Measurements from ENCODE around the gene ZNF688.
A peak's percentile ranks its signal among the peaks of the same experiment; 100 is the strongest.
"Not testable (repeated sequence)": the region's sequence is repeated elsewhere in the genome, so short reads cannot be mapped to it uniquely, and the experiment has no call there.

The ZNF688 gene

GRCh38 chr16:30532285-30533145 is 39.0 kb downstream of the ZNF688 start:
- no peak for DNase-seq

DNA sequence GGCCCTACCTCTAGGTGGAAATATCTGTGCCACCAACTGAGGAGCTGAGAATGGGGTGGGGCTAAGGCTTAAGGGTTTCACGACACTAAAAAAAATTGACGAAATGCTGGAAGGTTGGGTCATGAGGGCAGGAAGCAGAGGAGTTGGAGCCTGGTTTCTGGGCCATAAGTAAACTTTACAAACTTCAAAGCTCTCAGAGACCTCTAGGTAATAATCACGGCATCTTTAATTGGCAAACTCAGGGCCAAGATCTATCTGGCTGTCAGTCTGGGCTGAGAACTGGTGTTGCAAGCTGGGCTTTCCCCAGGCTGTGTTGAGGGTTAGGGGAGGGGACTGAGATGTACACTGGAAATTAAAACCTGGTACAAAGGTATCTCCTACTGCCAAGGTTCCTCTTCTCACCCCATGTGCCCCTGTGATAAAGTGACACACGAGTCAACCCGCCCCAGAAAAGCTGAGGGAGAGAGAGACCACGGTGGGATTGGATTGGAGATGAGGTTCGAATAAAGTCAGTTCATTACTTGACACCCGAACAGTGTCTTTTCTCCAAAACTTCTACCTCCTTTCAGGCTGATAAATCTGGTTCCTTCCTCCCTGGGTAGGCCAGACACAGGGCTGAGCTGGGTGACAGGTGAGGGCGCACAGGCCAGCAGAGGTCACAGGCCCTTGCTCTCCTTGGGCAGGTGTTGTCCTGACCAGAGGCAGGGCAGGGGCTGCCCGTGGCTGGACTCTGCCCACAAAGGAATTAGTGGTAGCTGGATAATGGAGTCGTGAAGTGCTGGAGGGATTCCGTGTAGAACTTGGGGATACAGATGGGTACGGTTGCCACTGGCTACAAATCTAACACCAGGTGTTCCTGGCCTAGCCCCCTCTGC is 41.1 kb downstream of the ZNF688 start:
- DNase-seq, result no peak

DNA sequence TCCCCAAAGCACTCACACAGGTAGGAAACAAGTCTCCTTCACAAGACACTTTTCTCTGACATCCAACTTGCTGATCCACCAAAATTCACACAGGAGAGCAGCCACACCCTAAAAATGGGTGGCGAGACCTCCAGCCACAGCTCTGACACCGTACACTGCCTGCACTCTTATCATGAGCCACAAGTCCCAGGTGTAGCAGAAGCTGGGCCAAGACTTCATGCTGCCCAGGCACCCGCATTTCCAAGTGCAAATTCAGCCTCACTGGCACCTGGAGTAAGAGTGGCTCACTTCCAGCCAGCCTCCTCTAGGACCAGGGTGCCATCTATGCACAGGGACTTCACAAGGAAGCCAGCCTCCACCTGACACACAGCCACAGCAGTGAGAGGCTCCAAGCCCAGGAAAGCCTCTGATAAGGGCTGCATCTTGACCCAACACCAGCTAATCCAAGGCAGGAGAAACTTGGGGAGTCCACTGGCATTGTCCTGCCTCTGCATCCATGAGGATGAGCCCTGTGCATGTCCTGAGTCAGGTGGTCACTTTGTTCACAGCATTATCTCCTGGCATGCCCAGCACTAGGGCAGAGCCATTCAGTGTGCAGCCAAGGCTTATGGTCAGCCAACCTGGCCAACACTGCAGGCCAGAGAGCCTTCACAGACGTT is 42.6 kb downstream of the ZNF688 start:
- DNase-seq, result no peak

DNA sequence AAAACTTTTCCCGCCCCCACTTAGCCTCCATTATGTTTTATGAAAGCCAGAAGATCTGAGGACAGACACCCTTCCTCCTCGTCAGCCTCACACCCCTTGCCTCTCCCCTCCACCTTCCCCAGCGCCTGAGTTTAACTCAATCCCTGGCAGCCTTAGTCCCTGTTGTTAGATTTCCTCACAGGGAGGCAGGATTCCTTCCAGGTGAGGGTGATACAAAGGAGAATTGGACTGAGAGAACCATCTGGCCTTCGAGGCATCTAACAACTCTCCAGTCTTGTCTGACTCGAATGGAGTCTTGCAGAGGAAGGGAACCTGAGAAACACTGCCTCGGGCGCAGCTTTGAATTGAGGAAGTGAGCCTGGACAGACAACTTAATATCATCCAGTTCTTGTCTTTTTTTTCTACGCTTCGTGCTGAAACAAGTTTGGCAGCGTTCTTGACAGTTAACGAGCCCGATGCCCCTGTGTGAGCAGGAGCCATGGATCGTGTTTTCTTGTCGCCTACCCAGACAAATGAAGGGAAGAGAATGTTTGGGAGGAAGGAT is 43.8 kb downstream of the ZNF688 start:
- no peak for DNase-seq

- peak; percentile 88 for DNase-seq
Measured at GRCh38 chr16:30526823-30527634, 44.5 kb downstream of the ZNF688 start.

DNA sequence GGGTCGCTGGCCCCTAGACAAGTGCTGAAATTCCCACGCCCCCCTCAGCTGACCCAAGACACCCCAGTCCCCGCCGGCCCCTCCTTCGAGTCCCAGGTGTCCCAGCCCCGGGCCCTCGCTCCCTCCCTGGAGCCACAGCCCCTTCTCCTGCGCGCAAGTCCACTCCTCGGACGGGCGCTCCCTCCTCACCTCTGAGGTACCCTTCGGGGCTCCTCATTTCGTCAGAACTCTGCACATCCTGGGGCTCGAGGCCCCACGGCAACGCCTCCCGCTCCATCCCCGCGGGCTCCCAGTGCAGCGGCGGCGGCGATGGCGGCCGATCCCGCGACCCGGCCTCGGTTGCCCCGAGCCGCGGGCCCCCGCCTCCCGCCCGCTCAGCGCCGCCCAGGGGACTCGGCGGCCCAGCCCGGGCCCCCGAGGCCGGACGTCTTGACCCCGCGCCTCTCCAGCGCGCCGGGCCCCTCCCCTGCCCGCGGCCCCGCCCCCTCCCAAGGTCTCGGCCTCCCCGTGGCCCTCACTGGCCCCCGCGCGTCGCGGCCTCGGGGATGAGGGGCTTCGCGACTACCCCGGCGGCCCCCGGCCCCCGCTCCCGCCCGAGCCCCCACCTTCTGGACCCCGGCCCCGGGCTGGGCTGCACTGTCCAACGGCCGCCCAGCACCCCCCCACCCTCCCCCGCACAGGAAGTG is 45.2 kb downstream of the ZNF688 start, which contains the start of gene ZNF768:
TSS of gene ZNF768 (minus strand) at position 430 of the 686 bp plus-strand sequence. CDS start at position 277, 153 bp downstream.
- DNase-seq, result peak; percentile 31

DNA sequence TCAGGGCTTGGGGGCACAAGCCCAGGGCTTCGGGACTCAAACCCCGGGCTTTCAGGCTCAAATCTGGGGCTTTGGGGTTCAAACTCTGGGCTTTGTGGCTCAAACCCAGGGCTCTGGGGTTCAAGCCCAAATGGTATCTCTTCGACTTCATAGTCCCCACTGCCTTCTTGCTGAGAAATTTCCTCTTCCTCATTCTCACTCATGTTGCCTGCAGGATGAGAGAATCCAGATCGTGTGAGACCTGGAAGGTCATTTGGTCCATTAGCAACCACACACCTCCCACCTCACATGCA is 45.7 kb downstream of the ZNF688 start:
- no peak for DNase-seq

DNA sequence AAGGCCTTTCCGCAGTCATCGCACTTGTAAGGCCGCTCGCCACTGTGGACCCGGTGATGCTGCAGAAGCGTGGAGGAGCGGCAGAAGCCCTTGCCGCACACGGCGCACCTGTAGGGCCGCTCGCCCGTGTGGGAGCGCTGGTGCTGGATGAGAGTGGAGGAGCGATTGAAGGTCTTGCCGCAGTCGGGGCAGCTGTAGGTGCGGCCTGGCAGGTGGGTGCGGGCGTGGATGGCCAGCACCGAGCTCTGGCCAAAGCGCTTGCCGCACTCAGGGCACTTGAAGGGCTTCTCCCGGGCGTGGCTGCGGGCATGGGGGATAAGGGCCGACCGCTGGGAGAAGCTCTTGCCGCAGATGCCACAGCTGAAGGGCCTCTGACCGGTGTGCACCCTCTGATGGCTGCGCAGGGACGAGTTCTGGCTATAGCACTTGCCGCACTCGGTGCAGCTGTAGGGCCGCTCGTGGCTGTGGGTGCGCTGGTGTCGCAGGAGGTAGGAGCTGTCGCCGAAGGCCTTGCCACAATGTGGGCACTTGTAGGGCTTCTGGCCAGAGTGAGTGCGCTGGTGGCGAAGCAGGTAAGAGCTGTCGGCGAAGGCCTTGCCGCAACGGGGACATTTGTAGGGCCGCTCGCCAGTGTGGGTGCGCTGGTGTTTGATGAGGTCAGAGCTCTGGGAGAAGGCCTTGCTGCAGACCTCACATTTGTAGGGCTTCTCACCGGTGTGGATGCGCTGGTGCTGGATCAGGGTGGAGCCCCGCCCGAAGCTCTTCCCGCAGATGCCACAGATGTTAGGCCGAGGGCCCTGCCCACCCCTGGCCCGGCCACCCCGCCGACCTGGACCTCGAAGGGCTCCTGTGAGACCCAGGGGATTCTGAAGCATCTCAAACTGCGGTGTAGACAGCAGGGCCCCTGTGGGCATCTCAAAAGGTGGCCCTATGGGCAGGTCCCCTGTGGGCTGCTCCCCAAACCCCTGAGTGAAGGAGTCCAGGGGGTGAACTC is 46.6 kb downstream of the ZNF688 start:
- no peak for DNase-seq

GRCh38 chr16:30523768-30524574 is 47.5 kb downstream of the ZNF688 start:
- no peak for DNase-seq

DNA sequence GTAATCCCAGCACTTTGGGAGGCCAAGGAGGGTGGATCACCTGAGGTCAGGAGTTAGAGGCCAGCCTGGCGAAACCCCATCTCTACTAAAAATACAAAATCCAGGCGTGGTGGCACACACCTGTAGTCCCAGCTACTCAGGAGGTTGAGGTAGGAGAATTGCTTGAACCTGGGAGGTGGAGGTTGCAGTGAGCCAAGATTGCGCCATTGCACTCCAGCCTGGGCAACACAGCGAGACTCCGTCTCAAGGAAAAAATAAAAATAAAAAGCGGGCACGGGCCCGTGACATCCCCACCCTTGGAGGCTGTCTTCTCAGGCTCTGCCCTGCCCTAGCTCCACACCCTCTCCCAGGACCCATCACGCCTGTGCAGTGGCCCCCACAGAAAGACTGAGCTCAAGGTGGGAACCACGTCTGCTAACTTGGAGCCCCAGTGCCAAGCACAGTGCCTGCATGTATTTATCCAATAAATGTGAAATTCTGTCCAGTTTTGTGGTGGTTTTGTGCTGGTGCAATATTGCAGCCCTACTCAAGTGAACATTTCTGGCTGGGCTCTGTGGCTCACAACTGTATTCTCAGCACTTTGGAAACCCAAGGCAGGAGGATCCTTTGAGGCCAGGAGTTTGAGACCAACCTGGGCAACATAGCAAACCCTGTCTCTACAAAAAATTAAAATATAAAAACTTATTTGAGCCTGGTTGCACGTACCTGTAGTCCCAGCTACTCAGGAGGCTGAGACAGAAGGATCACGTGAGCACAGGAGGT is 48.6 kb downstream of the ZNF688 start:
- not testable (repeated sequence) for DNase-seq

DNA sequence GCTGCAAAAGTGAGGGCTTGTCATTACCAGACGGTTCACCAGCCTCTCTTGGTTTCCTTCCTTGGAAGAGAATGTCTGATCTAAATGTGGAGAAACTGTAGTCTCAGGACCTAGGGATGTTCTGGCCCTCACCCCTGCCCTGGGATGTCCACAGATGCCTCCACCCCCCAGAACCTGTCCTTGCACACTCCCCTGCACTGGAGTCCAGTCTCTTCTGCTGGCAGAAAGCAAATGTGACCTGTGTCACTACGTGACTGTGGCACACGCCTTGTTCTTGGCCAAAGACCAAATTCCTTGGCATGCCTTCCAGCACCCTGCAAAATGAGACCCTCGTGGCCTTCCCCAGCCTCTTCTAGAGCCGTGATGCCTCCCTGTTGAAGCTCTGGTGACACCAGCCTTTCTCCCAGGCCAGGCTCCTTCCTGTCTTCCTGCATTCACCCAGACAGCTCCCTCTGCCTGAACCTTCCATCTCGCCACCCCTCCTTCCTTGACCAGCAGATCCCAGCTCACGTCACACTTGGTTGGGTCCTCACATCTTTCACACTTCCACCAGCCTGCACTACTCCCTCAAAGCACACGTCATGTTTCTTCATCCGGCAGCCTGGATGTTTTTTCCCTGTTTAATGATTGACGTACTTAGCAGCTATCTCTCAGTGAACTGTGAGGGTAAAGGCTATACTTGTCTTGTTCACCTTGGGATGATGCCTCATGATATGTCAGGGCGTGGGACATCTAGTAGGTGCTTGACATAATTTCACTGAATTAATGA is 49.5 kb downstream of the ZNF688 start:
- no peak for DNase-seq

GRCh38 chr16:30521476-30521872 is 50.0 kb downstream of the ZNF688 start:
- DNase-seq, result no peak

Measured in activated naive CD4-positive, alpha-beta T cell treated with anti-CD3 and anti-CD28 coated beads, Interleukin-2, amount 50 U/mL, for 16 hours (primary cell).